GM10266 (cell line): ENCODE data around the gene OLFML2B.
"Not testable (repeated sequence)": the region's sequence is repeated elsewhere in the genome, so short reads cannot be mapped to it uniquely, and the experiment has no call there.

Experiments
- DNase-seq: peaks from one replicate; pipeline ENCODE4 v3.0.0; 2012; ENCODE audit errors: extremely low spot score
- TF ChIP-seq, protein P1 (sequence below): IDR thresholded peaks from 2 replicates; pipeline ENCODE4 v1.5.1; 2012; ENCODE audit warnings: mild to moderate bottlenecking, low read depth; ENCODE audit not compliant: control insufficient read depth, insufficient read depth; ENCODE audit errors: missing control alignments

The OLFML2B gene

DNA sequence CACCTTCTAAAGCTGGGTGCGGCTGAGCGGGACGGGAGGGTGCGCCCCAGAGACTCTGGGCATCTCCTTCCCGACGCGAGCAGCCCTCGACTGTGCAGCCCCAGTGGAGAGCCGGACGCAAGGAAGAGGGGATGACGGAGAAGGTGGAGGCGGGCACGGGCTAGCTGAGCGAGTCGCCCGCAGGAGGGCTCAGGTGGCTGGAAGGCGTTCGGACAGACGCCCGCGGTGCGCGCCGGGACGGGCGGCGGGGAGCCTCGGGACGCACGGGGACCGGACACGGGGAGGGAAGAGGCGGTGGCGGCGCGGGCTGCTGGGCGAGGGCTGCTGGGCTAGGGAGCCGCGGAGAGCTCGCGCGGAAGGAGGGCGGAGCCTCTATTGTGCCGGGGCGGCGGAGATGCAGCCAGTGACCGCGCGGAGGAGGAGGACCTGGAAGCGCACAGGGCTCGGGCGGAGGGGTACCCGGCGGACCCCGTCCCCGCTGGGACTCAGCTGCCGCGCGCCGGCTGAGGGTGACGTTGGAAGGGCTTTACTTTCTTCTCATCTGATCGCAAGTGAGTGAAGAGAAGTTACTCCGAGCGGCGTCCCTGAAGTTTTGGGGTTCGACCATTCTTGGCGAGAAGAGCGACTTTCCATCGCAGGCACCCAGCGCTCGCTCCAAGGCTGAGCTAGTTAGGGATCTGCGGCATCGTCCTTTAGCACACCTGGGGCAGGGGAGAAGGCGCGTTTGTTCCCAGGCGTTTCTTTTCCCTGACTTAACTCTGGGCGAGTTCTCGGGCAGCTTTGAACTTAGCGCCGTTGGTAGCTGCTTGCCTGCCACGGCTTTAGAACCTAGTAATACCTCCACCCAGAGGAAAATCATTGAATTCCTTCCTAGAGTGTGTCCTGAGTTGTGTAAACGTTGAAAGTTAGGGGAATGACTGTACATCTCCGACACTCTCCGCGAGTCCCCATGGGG is at the start of gene OLFML2B:
TSS of gene OLFML2B (minus strand) at position 323 of the 955 bp plus-strand sequence. CDS start 439 bp downstream, outside the sequence.
- peak; percentile 62 for DNase-seq
- TF ChIP-seq, protein P1, sequence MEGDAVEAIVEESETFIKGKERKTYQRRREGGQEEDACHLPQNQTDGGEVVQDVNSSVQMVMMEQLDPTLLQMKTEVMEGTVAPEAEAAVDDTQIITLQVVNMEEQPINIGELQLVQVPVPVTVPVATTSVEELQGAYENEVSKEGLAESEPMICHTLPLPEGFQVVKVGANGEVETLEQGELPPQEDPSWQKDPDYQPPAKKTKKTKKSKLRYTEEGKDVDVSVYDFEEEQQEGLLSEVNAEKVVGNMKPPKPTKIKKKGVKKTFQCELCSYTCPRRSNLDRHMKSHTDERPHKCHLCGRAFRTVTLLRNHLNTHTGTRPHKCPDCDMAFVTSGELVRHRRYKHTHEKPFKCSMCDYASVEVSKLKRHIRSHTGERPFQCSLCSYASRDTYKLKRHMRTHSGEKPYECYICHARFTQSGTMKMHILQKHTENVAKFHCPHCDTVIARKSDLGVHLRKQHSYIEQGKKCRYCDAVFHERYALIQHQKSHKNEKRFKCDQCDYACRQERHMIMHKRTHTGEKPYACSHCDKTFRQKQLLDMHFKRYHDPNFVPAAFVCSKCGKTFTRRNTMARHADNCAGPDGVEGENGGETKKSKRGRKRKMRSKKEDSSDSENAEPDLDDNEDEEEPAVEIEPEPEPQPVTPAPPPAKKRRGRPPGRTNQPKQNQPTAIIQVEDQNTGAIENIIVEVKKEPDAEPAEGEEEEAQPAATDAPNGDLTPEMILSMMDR: no peak

DNA sequence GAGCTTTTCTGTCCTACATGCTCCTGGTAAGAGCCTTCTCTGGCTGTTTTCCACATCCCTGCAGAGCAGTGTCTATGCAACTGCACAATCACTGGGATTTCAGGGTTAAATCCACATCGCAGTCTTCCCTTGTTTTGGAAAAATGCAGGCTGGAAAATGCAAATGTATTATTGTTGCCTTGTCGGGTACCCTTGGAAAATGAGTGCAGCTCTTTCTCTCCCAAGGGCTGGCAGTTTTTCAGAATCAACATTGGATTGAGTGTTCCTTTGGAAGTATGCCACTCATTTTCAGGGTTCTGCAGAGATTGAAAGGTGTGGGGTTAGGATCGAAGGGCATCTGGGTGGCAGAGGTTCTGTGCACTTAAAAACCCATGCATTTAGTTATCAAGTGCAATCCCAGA is 49.1 kb upstream of the OLFML2B start:
- TF ChIP-seq, protein P1: no peak
- DNase-seq: no peak

DNA sequence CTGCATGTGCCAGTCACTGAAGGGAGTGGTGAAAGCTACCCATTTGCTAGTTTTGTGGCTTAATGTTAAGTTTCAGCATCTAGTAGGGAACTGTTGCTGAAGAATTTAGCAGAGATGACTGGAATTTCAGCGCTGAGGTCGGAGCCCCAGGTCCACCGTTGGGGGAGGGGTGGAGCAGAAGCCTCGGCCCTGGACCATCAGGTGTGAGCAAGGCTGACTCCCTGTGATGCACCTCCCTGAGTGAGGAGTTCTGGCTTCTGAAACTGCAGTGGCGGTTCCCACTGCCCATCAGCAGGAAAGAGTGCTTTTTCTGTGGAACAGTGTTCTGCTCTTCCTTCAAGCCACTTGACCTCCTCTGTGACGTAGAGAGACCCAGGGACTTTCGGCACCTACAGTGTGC is 47.2 kb upstream of the OLFML2B start:
- no peak for DNase-seq
- TF ChIP-seq, protein P1: no peak

DNA sequence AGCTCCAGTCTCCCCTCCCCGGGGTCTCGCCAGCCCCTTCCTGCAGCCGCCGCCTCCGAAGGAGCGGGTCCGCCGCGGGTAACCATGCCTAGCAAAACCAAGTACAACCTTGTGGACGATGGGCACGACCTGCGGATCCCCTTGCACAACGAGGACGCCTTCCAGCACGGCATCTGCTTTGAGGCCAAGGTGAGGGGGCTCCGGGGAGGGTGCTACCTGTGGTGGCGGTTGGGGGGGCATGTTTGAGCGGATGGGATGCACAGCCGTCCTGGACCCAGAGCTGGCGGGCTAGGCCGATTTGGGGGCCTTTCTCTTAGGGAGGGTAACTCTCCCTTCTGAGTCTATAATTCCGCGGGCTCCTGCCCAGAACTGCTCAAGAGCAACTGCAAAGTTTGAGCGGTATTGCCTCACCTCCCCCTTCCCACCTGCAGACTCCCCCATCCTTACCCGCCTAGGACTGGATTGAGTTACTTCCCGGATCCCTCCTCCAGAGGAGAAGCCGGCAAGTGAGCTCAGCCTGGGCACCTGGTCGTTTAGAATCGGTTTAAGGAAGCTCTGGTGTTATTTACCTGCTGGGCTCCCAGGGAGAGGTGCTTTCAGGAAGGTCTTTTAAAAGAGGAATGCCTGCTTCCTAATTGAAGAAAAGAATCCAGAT is 46.6 kb upstream of the OLFML2B start:
- DNase-seq: no peak
- TF ChIP-seq, protein P1: no peak

DNA sequence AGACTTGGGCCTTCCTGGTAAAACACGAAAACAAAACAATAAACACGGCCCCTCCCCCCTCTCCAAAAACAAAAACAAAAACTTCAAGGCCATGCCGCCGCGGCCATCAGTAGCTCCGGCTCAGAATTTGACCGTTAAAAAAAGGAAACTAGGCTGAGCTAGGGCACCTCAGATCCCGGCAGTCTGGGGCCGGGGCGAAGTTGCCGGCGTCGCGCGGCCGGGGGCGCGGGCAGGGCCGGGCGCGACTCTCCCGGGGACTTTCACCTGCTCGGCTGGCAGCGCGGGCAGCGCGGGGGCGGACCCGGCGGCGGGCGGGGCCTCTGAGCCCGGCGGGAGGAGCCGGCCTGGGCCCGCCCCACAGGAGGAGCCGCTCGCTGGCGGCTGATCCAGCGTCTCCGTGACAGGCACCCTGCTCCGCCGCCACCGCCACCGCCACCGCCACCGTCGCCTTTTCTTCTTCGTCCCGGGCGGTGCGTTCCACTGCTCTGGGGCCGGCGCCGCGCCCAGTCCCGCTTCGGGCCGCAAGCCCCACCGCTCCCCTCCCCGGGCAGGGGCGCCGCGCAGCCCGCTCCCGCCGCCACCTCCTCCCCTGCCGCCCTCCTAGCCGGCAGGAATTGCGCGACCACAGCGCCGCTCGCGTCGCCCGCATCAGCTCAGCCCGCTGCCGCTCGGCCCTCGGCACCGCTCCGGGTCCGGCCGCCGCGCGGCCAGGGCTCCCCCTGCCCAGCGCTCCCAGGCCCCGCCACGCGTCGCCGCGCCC is 45.8 kb upstream of the OLFML2B start, which contains the start of gene NOS1AP:
TSS of gene NOS1AP (plus strand) at position 358 of the 760 bp plus-strand sequence. CDS start 487 bp downstream, outside the sequence.
- peak; percentile 93 for DNase-seq
- TF ChIP-seq, protein P1: no peak

DNA sequence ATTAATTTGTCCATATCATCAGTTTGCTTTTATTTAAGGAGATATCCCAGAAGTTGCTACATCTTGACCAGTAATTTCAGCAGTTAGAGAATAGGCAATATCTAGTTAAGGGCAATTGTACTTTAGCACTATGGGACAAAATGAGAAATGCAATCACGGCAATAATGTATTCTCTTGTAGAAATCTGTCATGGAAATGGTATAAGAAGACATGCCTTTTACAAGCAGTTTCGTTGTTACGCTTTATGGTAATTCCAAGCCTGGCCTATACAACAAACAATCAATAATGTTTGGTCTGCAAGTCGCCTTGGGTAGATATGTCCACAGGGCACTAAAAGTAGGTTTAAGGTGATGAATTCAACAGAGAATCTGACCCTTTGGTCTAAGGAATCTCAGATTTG is 44.6 kb upstream of the OLFML2B start:
- TF ChIP-seq, protein P1: no peak
- no peak for DNase-seq

DNA sequence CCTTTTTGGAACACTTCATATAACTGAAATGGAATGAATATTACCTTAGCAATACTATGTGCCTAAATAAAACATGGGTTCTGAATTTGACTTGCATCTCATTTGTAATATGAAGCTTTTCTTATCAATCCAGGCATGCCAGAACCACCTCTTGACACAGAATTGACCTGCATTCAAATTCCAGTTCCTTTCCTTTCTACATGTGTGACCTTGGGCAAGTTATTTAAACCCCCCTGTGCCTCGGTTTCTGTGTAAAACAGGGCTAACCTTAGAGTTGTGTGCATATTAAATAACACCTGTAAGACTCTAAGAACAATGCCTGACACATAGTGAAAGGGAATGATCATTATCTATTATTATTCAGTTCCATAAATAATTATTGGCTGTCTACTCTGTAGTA is 43.8 kb upstream of the OLFML2B start:
- no peak for DNase-seq
- TF ChIP-seq, protein P1: no peak

DNA sequence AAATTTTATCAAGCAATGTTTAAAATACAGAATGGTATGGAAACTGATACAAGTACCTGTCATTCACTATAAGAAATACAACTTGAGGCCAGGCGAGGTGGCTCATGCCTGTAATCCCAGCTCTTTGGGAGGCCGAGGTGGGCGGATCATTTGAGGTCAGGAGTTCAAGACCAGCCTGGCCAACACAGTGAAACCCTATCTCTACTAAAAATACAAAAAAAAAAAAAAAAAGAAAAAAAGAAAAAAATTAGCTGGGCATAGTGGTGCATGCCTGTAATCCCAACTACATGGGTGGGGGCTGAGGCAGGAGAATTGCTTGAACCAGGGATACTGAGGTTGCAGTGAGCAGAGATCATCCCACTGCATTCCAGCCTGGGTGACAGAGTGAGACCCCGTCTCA is 43.2 kb upstream of the OLFML2B start:
- DNase-seq: not testable (repeated sequence)
